ENCODE measurements around the gene SIAH3.

The SIAH3 gene

DNA sequence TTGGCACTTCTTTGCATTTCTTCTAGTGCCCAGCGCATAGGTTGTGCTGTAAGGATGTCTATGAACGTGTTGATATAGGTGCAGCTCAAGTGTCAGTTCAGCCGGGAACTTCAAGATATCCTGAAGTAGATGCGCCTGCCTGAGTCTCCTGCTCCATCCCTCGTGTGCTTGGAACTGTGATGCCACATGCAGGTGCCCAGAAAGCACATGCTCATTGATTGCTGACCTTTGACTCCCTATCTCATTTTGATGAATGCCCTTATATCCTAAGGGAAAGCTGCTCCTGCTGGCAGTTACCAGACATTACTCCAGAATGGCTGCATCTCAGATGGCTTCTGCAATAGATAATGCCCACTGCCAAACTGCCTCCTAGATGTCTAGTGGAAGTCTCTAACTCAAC is 108.6 kb downstream of the SIAH3 start:
- H3K9me3 ChIP-seq (ENCODE audit: insufficient read depth, low read length) = no peaks in the 10 kb centered on the region
- TF ChIP-seq EZH2phosphoT487 (conservative IDR thresholded peaks at IDR 0.05; ENCODE audit: low read length) = no peak
- TF ChIP-seq, protein P1, sequence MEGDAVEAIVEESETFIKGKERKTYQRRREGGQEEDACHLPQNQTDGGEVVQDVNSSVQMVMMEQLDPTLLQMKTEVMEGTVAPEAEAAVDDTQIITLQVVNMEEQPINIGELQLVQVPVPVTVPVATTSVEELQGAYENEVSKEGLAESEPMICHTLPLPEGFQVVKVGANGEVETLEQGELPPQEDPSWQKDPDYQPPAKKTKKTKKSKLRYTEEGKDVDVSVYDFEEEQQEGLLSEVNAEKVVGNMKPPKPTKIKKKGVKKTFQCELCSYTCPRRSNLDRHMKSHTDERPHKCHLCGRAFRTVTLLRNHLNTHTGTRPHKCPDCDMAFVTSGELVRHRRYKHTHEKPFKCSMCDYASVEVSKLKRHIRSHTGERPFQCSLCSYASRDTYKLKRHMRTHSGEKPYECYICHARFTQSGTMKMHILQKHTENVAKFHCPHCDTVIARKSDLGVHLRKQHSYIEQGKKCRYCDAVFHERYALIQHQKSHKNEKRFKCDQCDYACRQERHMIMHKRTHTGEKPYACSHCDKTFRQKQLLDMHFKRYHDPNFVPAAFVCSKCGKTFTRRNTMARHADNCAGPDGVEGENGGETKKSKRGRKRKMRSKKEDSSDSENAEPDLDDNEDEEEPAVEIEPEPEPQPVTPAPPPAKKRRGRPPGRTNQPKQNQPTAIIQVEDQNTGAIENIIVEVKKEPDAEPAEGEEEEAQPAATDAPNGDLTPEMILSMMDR (IDR thresholded peaks at IDR 0.05; ENCODE audit: insufficient read depth, low read length, poor library complexity, severe bottlenecking) = no peak

DNA sequence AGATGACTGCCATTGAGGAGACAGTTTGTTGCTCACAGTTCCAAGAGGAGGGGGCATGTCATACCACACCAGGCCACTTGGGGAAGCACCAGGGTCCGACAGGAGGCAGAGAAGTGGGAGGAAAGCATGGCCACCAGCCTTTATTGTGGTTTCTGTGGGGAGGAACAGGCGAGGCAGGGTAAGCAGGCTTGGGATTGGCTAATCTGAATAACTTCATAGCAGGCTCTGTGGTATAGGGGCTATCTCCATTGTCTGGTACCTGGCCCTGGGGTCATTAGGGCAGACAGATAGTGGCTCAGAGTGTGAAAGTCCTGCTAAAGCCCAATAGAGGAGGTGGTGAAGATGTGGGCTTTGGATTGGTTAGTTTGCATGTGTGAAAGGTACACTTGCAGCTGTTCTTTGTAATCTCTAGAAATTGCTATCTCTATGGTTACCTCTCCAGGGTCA is 114.0 kb downstream of the SIAH3 start:
- no peak overlapping the region for H3K4me2 ChIP-seq (ENCODE audit: low read depth, low read length, poor library complexity, severe bottlenecking)
- H2AFZ ChIP-seq (ENCODE audit: low read depth, low read length, severe bottlenecking) = no peak overlapping the region
- H3K9ac ChIP-seq (ENCODE audit: low read length) = no peak overlapping the region
- no peak overlapping the region for H3K4me3 ChIP-seq (ENCODE audit: insufficient read depth, low read length, poor library complexity, severe bottlenecking)
- H4K20me1 ChIP-seq (ENCODE audit: low read depth, low read length) = no peaks in the 10 kb centered on the region
- H3K79me2 ChIP-seq (ENCODE audit: insufficient read depth, low read length) = no peaks in the 10 kb centered on the region
- no peaks in the 10 kb centered on the region for H3K36me3 ChIP-seq (ENCODE audit: low read length)
- H3K9me3 ChIP-seq (ENCODE audit: insufficient read depth, low read length) = no peaks in the 10 kb centered on the region
- no peaks in the 10 kb centered on the region for H3K27me3 ChIP-seq (ENCODE audit: low read length)
- no peaks in the 10 kb centered on the region for H3F3A ChIP-seq (ENCODE audit: insufficient read depth)
- TF ChIP-seq, protein P1 (IDR thresholded peaks at IDR 0.05; ENCODE audit: insufficient read depth, low read length, poor library complexity, severe bottlenecking) = no peak
- TF ChIP-seq EZH2phosphoT487 (conservative IDR thresholded peaks at IDR 0.05; ENCODE audit: low read length) = no peak
- H3K9me2 ChIP-seq (replicated peaks; ENCODE audit: insufficient read depth, low read length) = no peaks in the 10 kb centered on the region
- no peak overlapping the region for H3K27ac ChIP-seq (ENCODE audit: low read depth, low read length)

More for the DNA sequence above, 108.6 kb downstream of the SIAH3 start:
- Histone ChIP-seq H3K4me2 (ENCODE audit: low read depth, low read length, poor library complexity, severe bottlenecking) (no peak overlapping the region), H4K20me1 (ENCODE audit: low read depth, low read length) (no peaks in the 10 kb centered on the region), H3K9ac (ENCODE audit: low read length) (no peak overlapping the region), H3K4me3 (ENCODE audit: insufficient read depth, low read length, poor library complexity, severe bottlenecking) (no peak overlapping the region), H3K27ac (ENCODE audit: low read depth, low read length) (no peak overlapping the region), H3K79me2 (ENCODE audit: insufficient read depth, low read length) (no peaks in the 10 kb centered on the region), H3K36me3 (ENCODE audit: low read length) (no peaks in the 10 kb centered on the region), H3K27me3 (ENCODE audit: low read length) (no peaks in the 10 kb centered on the region), H2AFZ (ENCODE audit: low read depth, low read length, severe bottlenecking) (no peak overlapping the region), H3F3A (ENCODE audit: insufficient read depth) (no peaks in the 10 kb centered on the region), H3K9me2 (replicated peaks; ENCODE audit: insufficient read depth, low read length) (no peaks in the 10 kb centered on the region)

DNA sequence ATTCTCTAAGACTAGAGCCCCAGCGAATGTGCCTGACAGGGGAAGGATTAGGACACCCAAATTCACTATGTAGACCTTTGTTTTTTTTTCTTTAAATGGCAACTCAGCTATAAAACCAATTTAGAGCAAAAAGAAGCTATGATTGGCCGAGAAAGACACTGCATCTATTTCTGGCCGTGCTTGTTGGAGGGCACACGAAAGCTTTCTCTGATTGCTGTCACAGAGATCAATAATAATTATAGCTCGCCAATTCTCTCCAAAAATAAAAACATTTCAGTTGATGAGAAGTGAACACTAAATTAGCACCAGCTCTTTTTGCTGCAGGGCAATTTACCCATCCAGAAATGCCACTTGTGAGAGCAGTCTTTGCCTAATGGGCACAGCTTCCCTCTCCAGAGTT is 118.2 kb downstream of the SIAH3 start:
- H3K4me2 ChIP-seq (ENCODE audit: low read depth, low read length, poor library complexity, severe bottlenecking) = no peak overlapping the region
- H3K79me2 ChIP-seq (ENCODE audit: insufficient read depth, low read length) = no peaks in the 10 kb centered on the region
- H3K36me3 ChIP-seq (ENCODE audit: low read length) = no peaks in the 10 kb centered on the region
- H2AFZ ChIP-seq (ENCODE audit: low read depth, low read length, severe bottlenecking) = no peak overlapping the region
- no peaks in the 10 kb centered on the region for H3K9me2 ChIP-seq (replicated peaks; ENCODE audit: insufficient read depth, low read length)
- no peaks in the 10 kb centered on the region for H3K27me3 ChIP-seq (ENCODE audit: low read length)
- H3K9ac ChIP-seq (ENCODE audit: low read length) = no peak overlapping the region
- H3F3A ChIP-seq (ENCODE audit: insufficient read depth) = no peaks in the 10 kb centered on the region
- no peaks in the 10 kb centered on the region for H4K20me1 ChIP-seq (ENCODE audit: low read depth, low read length)
- H3K4me3 ChIP-seq (ENCODE audit: insufficient read depth, low read length, poor library complexity, severe bottlenecking) = no peak overlapping the region
- H3K27ac ChIP-seq (ENCODE audit: low read depth, low read length) = no peak overlapping the region
- no peaks in the 10 kb centered on the region for H3K9me3 ChIP-seq (ENCODE audit: insufficient read depth, low read length)
- TF ChIP-seq, protein P1 (IDR thresholded peaks at IDR 0.05; ENCODE audit: insufficient read depth, low read length, poor library complexity, severe bottlenecking) = no peak
- no peak for TF ChIP-seq EZH2phosphoT487 (conservative IDR thresholded peaks at IDR 0.05; ENCODE audit: low read length)

Measured in SU-DHL-6 (cell line).